ENCODE data around the gene ARL13B.

DNA sequence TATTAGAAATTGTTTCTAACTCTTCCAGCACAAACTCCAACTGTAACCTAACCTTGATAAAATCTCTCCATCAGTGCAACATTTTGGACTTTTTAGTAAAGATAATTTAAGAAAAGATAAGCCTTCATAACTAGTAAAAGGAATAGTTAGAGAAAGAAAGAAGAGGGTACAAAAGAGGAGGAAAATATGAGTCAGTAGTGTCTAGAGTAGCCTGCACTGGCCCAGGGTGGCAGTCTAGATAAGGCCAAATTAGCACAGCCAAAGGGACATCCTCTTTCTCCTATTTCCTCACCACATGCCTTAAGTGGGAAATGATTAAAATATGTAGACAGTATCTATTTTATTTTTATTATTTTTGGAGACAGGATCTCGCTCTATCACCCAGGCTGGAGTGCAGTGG lies 10.0 kb upstream of the ARL13B start:
- TF ChIP-seq ZNF274 (IDR thresholded peaks at IDR 0.05; ENCODE audit: low read depth, low read length) (no peak), SUZ12 (IDR thresholded peaks at IDR 0.05; ENCODE audit: extremely low read depth, insufficient read depth, insufficient read length) (no peak), YY1 (IDR thresholded peaks at IDR 0.05; ENCODE audit: insufficient read depth, insufficient read length) (no peak)
